OCI-LY3 (cell line): ENCODE measurements around the gene SFXN5.

ENCODE experiments used
- H2AFZ ChIP-seq: fragments of 200-600, 300-600 bp; shearing (Covaris generic); 2 replicates; pipeline ENCODE4 v1.6.0; 2014; ENCODE audit warnings: antibody characterized with exemption, low read depth, low read length
- H3K27ac ChIP-seq: fragments of 200-600, 300-600 bp; sonication (generic); 2 replicates; pipeline ENCODE4 v1.5.1; 2014; ENCODE audit warnings: mild to moderate bottlenecking, low read length, moderate library complexity, mixed read lengths
- H3K27me3 ChIP-seq: fragments of 200-600, 300-600 bp; sonication (generic); 2 replicates; pipeline ENCODE4 v1.6.1; 2014; ENCODE audit warnings: low read depth, low read length, mixed read lengths
- H3K36me3 ChIP-seq: fragments of 200-600, 300-600 bp; sonication (generic); replicated peaks from 2 replicates; pipeline ENCODE3; 2014; ENCODE audit warnings: low read depth, low read length, mixed read lengths
- H3K4me1 ChIP-seq: fragments of 300-600, 200-600 bp; sonication (generic); 2 replicates; pipeline ENCODE4 v1.6.1; 2014; ENCODE audit warnings: low read length, mixed read lengths
- H3K4me2 ChIP-seq: fragments of 200-600, 300-600 bp; sonication (generic); 2 replicates; pipeline ENCODE4 v1.6.1; 2014; ENCODE audit warnings: low read length, mixed read lengths
- H3K4me3 ChIP-seq: fragments of 300-600, 200-600 bp; sonication (generic); 2 replicates; pipeline ENCODE4 v1.5.1; 2014; ENCODE audit warnings: antibody characterized with exemption, mild to moderate bottlenecking, low read length, moderate library complexity
- H3K79me2 ChIP-seq: fragments of 300-600, 200-600 bp; shearing (Covaris generic); 2 replicates; pipeline ENCODE4 v1.6.1; 2014; ENCODE audit warnings: mild to moderate bottlenecking, low read length, mixed read lengths
- H3K9ac ChIP-seq: fragments of 300-600, 200-600 bp; shearing (Covaris generic); 2 replicates; pipeline ENCODE4 v1.6.0; 2014; ENCODE audit warnings: mild to moderate bottlenecking, low read length, moderate library complexity
- H3K9me3 ChIP-seq: fragments of 200-600, 300-600 bp; shearing (Covaris generic); 2 replicates; pipeline ENCODE4 v1.6.1; 2014; ENCODE audit warnings: low read length, mixed read lengths; ENCODE audit not compliant: insufficient read depth
- H4K20me1 ChIP-seq: fragments of 200-600, 300-600 bp; sonication (generic); 2 replicates; pipeline ENCODE4 v1.6.1; 2016; ENCODE audit warnings: low read length, mixed read lengths; ENCODE audit not compliant: insufficient read depth
- CTCF ChIP-seq: fragments of 200-600, 300-600 bp; sonication (generic); IDR thresholded peaks from 2 replicates; pipeline ENCODE4 v1.5.1; 2014; ENCODE audit warnings: antibody characterized with exemption, low read length, low read depth
- EZH2phosphoT487 ChIP-seq: fragments of 200-600 bp; shearing (Covaris generic); IDR thresholded peaks from 2 replicates; pipeline ENCODE4 v1.6.1; 2018; ENCODE audit warnings: antibody characterized with exemption, mixed run types, low read depth

SFXN5 gene

GRCh38 chr2:72901426-72901825 lies 170.1 kb downstream of the SFXN5 start:
- Histone ChIP-seq H3K27me3 (peaks cover 12% of the 10 kb centered on the region; the same call in 1 of the 2 replicates), H4K20me1 (no peaks in the 10 kb centered on the region), H3K4me1 (no peaks in the 10 kb centered on the region), H3K4me3 (no peak overlapping the region), H2AFZ (no peak overlapping the region), H3K27ac (no peak overlapping the region), H3K4me2 (no peak overlapping the region), H3K36me3 (no peaks in the 10 kb centered on the region), H3K79me2 (no peaks in the 10 kb centered on the region), H3K9me3 (no peaks in the 10 kb centered on the region), H3K9ac (no peak overlapping the region)
- no peak for TF ChIP-seq CTCF
- no peak for TF ChIP-seq EZH2phosphoT487

- no peak overlapping the region for H3K9ac ChIP-seq
- no peak overlapping the region for H3K4me2 ChIP-seq
- no peak overlapping the region for H3K4me3 ChIP-seq
- no peaks in the 10 kb centered on the region for H3K9me3 ChIP-seq
- H3K27me3 ChIP-seq, result peaks cover 8% of the 10 kb centered on the region; the same call in 1 of the 2 replicates
- H3K27ac ChIP-seq, result no peak overlapping the region
- H3K4me1 ChIP-seq, result peaks cover 7% of the 10 kb centered on the region
- no peaks in the 10 kb centered on the region for H4K20me1 ChIP-seq
- H2AFZ ChIP-seq, result no peak overlapping the region
- no peaks in the 10 kb centered on the region for H3K79me2 ChIP-seq
- TF ChIP-seq EZH2phosphoT487 (no peak), CTCF (no peak)
- H3K36me3 ChIP-seq, result no peaks in the 10 kb centered on the region
Measured at GRCh38 chr2:72900191-72900825, 171.2 kb downstream of the SFXN5 start.

GRCh38 chr2:72898585-72898906 lies 173.0 kb downstream of the SFXN5 start:
- Histone ChIP-seq H3K27ac (no peak overlapping the region), H3K4me1 (peaks cover 23% of the 10 kb centered on the region), H3K4me2 (no peak overlapping the region), H4K20me1 (no peaks in the 10 kb centered on the region), H2AFZ (no peak overlapping the region), H3K9me3 (no peaks in the 10 kb centered on the region), H3K36me3 (no peaks in the 10 kb centered on the region), H3K4me3 (no peak overlapping the region), H3K9ac (no peak overlapping the region), H3K27me3 (peaks cover 8% of the 10 kb centered on the region; the same call in 1 of the 2 replicates), H3K79me2 (no peaks in the 10 kb centered on the region)
- no peak for TF ChIP-seq EZH2phosphoT487
- no peak for TF ChIP-seq CTCF

GRCh38 chr2:72897785-72898584 lies 173.5 kb downstream of the SFXN5 start:
- no peak overlapping the region for H2AFZ ChIP-seq
- H3K27ac ChIP-seq, result no peak overlapping the region
- H3K9me3 ChIP-seq, result no peaks in the 10 kb centered on the region
- H4K20me1 ChIP-seq, result no peaks in the 10 kb centered on the region
- H3K9ac ChIP-seq, result no peak overlapping the region
- H3K4me3 ChIP-seq, result no peak overlapping the region
- H3K79me2 ChIP-seq, result no peaks in the 10 kb centered on the region
- no peaks in the 10 kb centered on the region for H3K36me3 ChIP-seq
- H3K4me1 ChIP-seq, result peaks cover 29% of the 10 kb centered on the region
- no peak for TF ChIP-seq EZH2phosphoT487
- TF ChIP-seq CTCF, result no peak
- H3K27me3 ChIP-seq, result peaks cover 5% of the 10 kb centered on the region; the same call in 1 of the 2 replicates
- H3K4me2 ChIP-seq, result no peak overlapping the region
